A673 (cell line): ENCODE results near the gene RIC1. TPM values are rescaled to one million over a fixed set of nuclear protein-coding genes. Genes with fewer than 3 reads are reported as not detected.

ENCODE experiments used
- BruUV-seq: library from RNA; stranded (reverse); fragments of 400-500 nt; replicated peaks from 2 replicates; lab custom pipeline; 2021; lab: Mats Ljungman, UMichigan
- CTCF ChIA-PET: fragments of 300-600 bp; sonication (Branson Sonifier 250); formaldehyde crosslinking; loops from one replicate; lab custom pipeline; 2022; ENCODE audit warnings: antibody characterized with exemption; lab: Charles Lee
- POLR2A ChIA-PET: fragments of 300-600 bp; sonication (Branson Sonifier 250); formaldehyde crosslinking; loops from one replicate; lab custom pipeline; 2022; ENCODE audit warnings: antibody characterized with exemption; ENCODE audit not compliant: low non-redundant PET; lab: Charles Lee
- DNase-seq: peaks from one replicate; pipeline ENCODE4 v3.0.0-alpha.2; 2015; ENCODE audit warnings: low spot score
- H3K27ac ChIP-seq: fragments of 200-600 bp; sonication (generic); 2 replicates; pipeline ENCODE4 v1.5.1; 2016; ENCODE audit warnings: mixed run types, low read depth, mild to moderate bottlenecking, mixed read lengths, antibody characterized with exemption, low read length; ENCODE audit not compliant: poor library complexity, severe bottlenecking
- H3K27me3 ChIP-seq: fragments of 200-600 bp; sonication (generic); replicated peaks from 2 replicates; pipeline ENCODE4 v1.6.1; 2017; ENCODE audit warnings: mixed run types, low read depth, mild to moderate bottlenecking, mixed read lengths, antibody characterized with exemption, low read length; ENCODE audit not compliant: insufficient read depth, poor library complexity
- H3K36me3 ChIP-seq: fragments of 200-600 bp; sonication (generic); 2 replicates; pipeline ENCODE4 v1.6.1; 2016; ENCODE audit warnings: mixed run types, mild to moderate bottlenecking, mixed read lengths, antibody characterized with exemption, low read length; ENCODE audit not compliant: insufficient read depth, poor library complexity, severe bottlenecking
- H3K4me1 ChIP-seq: fragments of 200-600 bp; sonication (generic); 2 replicates; pipeline ENCODE4 v1.6.1; 2017; ENCODE audit warnings: mixed run types, mild to moderate bottlenecking, mixed read lengths, antibody characterized with exemption, low read length; ENCODE audit not compliant: insufficient read depth, poor library complexity, severe bottlenecking
- H3K4me3 ChIP-seq: fragments of 200-600 bp; sonication (generic); 2 replicates; pipeline ENCODE4 v1.5.1; 2016; ENCODE audit warnings: low read depth, mixed run types, mild to moderate bottlenecking, mixed read lengths, low read length; ENCODE audit not compliant: poor library complexity, severe bottlenecking
- H3K9me3 ChIP-seq: fragments of 200-600 bp; sonication (generic); 2 replicates; pipeline ENCODE4 v1.6.1; 2016; ENCODE audit warnings: mixed run types, low read depth, mild to moderate bottlenecking, mixed read lengths, antibody characterized with exemption, low read length; ENCODE audit not compliant: poor library complexity, severe bottlenecking
- EZH2 ChIP-seq: fragments of 200-600 bp; sonication (generic); IDR thresholded peaks from 2 replicates; pipeline ENCODE4 v1.6.1; 2017; ENCODE audit warnings: borderline replicate concordance, low read depth, mild to moderate bottlenecking, mixed read lengths, antibody characterized with exemption, low read length; ENCODE audit not compliant: poor library complexity, severe bottlenecking
- intact Hi-C: fragments of 100-400 bp; cut with micrococcal nuclease; formaldehyde crosslinking; loops from one replicate; pipeline ENCODE4 v1.10.0; 2022; ENCODE audit not compliant: unreplicated experiment
- total RNA-seq: library from RNA; stranded (reverse); gene quantifications from 2 replicates; pipeline ENCODE4 v1.2.3, GENCODE V29; 2021
- TF ChIP-seq, protein P1 (sequence below): fragments of 300-800, 200-600 bp; sonication (generic); conservative IDR thresholded peaks from 2 replicates; pipeline ENCODE4 v1.5.1; 2017; ENCODE audit warnings: low read depth, mild to moderate bottlenecking, antibody characterized with exemption, low read length, moderate library complexity, mixed read lengths

RIC1 gene
- total RNA-seq, 1 experiment from 2014 or later: 23.3 TPM

- no peak overlapping the region for H3K4me3 ChIP-seq
- no peaks in the 10 kb centered on the region for H3K4me1 ChIP-seq
- no peaks in the 10 kb centered on the region for H3K36me3 ChIP-seq
- intact Hi-C loops: no loop called here
- BruUV-seq: no TSS peak
- TF ChIP-seq, protein P1, sequence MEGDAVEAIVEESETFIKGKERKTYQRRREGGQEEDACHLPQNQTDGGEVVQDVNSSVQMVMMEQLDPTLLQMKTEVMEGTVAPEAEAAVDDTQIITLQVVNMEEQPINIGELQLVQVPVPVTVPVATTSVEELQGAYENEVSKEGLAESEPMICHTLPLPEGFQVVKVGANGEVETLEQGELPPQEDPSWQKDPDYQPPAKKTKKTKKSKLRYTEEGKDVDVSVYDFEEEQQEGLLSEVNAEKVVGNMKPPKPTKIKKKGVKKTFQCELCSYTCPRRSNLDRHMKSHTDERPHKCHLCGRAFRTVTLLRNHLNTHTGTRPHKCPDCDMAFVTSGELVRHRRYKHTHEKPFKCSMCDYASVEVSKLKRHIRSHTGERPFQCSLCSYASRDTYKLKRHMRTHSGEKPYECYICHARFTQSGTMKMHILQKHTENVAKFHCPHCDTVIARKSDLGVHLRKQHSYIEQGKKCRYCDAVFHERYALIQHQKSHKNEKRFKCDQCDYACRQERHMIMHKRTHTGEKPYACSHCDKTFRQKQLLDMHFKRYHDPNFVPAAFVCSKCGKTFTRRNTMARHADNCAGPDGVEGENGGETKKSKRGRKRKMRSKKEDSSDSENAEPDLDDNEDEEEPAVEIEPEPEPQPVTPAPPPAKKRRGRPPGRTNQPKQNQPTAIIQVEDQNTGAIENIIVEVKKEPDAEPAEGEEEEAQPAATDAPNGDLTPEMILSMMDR: no peak
- no peak for TF ChIP-seq EZH2
- no peaks in the 10 kb centered on the region for H3K27me3 ChIP-seq
- no peaks in the 10 kb centered on the region for H3K9me3 ChIP-seq
- ChIA-PET CTCF (no interaction called here), POLR2A (no interaction called here)
- no peak for DNase-seq
- no peak overlapping the region for H3K27ac ChIP-seq
Measured at GRCh38 chr9:5811751-5812150, 182.8 kb downstream of the RIC1 start.

DNA sequence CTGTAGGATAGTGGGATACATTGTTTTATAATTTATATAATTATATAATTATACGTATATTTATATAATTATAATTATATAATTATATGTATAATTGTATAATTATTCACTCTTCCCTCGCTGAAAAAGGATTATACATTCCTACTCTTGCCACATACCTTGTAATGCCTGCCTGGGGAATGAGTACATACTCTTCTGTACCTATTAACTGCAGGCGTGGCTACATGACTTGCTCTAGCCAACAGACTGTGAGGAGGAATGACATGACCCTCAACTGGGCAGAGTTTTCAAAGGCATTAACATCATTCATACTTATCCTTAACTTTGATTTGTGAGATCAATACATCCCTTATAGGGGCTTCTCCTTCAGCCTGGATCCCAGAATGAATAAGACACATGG, 184.9 kb downstream of the RIC1 start:
- Histone ChIP-seq H3K9me3 (no peaks in the 10 kb centered on the region), H3K36me3 (no peaks in the 10 kb centered on the region), H3K4me1 (no peaks in the 10 kb centered on the region), H3K27me3 (no peaks in the 10 kb centered on the region), H3K27ac (no peak overlapping the region), H3K4me3 (no peak overlapping the region)
- no TSS peak for BruUV-seq
- no peak for DNase-seq
- no peak for TF ChIP-seq EZH2
- TF ChIP-seq, protein P1: no peak
- ChIA-PET POLR2A (no interaction called here), CTCF (no interaction called here)
- intact Hi-C loops: no loop called here

GRCh38 chr9:5815461-5815860, 186.6 kb downstream of the RIC1 start:
- POLR2A ChIA-PET: no interaction called here
- H3K4me1 ChIP-seq: no peaks in the 10 kb centered on the region
- intact Hi-C loops: no loop called here
- CTCF ChIA-PET: no interaction called here
- H3K4me3 ChIP-seq: no peak overlapping the region
- no TSS peak for BruUV-seq
- H3K27me3 ChIP-seq: no peaks in the 10 kb centered on the region
- DNase-seq: no peak
- TF ChIP-seq, protein P1: no peak
- no peak for TF ChIP-seq EZH2
- H3K9me3 ChIP-seq: no peaks in the 10 kb centered on the region
- H3K27ac ChIP-seq: no peak overlapping the region
- H3K36me3 ChIP-seq: no peaks in the 10 kb centered on the region
